ENCODE data around the gene ARMC6.

GRCh38 chr19:19042732-19043280 lies 9.4 kb downstream of the ARMC6 start:
- TF ChIP-seq CTCF (conservative IDR thresholded peaks at IDR 0.05), result no peak
- no peak for TF ChIP-seq ZFX (IDR thresholded peaks at IDR 0.05)

Measured in C4-2B (cell line).